GM18511 (cell line): ENCODE measurements around the gene LPP.

Experiments used
- ATAC-seq: cut with Tn5 transposase; IDR thresholded peaks from one replicate; pipeline ENCODE4 v1.9.1; 2021; ENCODE audit warnings: mild to moderate bottlenecking, moderate library complexity; ENCODE audit not compliant: unreplicated experiment

LPP gene

GRCh38 chr3:188169830-188170455 is 16.0 kb downstream of the LPP start:
- no peak for ATAC-seq

DNA sequence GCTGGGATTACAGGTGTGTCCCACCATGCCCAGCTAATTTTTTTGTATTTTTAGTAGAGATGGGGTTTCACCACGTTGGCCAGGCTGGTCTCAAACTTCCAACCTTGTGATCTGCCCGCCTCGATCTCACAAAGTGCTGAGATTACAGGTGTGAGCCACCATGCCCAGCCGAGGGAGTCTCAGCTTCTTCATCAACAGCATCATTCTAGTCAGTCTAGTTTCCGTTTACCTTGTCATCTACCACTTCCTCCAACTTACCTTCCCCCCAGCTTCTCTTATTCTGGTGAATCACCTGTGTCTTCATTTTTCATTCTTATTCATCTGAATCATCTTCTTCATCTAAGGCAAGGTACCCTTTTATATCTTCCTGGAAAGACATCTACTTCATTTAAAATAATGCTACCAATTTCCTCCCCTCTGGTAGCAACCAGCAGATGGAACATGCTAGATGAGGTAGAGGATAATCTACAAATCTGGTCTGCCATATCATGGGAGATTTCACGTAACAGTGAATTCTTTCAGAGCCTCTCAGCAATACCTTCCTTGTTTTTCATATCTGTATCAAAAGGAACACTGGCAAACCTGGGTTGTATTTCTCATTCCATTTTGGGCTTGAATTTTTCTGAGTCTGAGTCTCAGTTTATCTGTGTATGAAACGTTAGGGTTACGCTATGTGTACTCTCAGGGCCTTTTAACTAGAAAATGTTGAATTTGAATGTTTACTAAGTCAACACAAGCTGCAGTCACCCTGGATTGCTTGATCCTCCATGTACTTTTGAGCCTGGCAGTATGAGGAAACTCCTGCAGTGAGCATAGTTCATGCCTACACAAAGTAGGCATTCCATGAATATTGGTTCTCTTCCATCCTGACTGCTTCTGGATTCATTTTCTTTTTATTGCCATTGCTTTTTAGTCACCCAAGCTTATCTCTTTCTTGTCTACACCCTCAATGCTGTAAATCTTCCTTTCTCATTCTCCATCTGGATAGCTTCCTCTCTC is 16.8 kb downstream of the LPP start:
- ATAC-seq = no peak

DNA sequence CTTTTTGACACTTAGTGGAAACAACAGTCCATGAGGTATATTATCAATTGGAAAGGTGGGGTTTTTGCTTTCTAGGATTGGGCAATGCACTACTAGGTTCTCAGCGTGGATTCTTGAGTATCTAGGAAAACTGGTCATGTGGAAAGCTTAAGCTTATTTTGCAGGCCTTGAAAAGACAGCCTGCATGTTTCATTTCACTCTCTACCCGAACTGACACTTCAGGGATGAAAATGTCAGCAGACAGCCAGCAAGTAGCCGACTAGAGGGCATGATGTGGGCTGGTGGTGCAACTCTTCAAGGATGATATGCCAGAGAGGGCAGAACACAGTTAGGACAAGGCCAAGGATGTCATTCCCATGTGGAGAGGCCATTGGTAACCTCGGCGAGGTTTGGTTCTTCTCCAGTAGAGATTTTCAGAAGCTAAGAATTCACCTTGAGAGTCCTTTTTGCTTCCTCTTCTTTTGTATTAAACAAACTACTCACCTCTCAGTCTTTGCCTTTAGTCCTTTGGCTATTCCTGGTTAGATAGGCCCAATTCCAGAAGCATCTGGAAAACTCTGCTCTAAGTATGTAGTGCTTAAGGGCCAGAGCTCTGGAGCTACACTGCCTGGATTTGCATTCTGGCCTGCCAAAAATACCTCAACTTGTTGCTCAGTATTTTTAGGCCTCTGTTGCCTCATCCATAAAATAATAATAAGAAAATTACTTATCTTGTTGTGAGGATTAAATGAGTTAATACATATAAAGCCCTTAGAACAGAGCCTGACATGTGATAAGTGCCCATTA is 17.9 kb downstream of the LPP start:
- no peak for ATAC-seq

GRCh38 chr3:188174317-188175044 is 20.5 kb downstream of the LPP start:
- no peak for ATAC-seq

DNA sequence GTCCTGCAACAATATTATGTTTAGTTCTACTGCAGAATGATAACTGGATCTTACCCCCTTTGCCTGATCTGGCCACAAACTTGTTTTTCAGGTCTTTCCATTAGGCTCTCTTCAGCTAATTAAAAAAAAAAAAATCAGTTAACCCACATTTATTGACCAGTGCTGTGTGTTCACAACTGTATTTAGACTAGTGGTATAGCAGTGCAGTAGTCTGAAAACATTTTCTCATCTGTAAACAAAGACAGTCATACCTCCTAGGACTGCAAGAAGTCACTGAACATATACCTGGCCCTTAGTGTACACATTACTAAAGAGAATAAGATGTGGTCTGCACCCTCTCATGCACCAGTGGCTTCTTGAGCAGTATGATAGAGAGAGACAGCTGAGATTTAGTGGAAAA is 22.5 kb downstream of the LPP start:
- ATAC-seq = no peak

GRCh38 chr3:188176884-188177283 is 22.9 kb downstream of the LPP start:
- ATAC-seq = no peak

GRCh38 chr3:188177721-188178120 is 23.8 kb downstream of the LPP start:
- ATAC-seq = no peak

DNA sequence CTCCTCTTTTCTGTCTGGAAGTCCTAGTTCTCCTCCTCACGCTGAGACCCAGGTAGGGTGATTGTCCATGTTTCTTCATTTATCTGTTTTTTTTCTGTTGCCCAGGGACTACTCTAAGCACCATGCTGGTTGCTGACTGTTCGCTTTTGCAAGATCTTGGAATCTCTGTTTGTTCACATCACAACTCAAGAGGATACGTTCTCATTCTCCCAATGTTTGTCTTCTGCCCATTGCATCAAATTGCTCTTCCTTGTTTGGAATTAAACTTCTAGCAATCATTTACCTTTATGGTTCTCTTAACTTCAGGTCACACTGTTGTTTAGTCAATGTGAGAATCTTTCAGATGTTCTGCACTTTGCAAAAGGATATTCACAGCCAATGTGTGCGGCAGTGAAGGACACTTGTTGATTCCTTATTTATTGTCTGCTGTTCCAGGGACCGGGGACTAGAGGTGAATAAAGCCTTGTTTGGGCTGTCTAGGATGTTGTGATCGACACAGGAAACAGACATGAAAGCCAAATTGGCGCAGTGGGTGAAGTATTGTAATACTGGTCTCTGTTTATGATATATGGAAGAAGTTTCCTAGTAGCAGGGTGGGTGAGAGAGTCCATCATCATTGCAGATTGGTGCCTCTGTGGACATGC is 24.5 kb downstream of the LPP start:
- ATAC-seq = no peak

DNA sequence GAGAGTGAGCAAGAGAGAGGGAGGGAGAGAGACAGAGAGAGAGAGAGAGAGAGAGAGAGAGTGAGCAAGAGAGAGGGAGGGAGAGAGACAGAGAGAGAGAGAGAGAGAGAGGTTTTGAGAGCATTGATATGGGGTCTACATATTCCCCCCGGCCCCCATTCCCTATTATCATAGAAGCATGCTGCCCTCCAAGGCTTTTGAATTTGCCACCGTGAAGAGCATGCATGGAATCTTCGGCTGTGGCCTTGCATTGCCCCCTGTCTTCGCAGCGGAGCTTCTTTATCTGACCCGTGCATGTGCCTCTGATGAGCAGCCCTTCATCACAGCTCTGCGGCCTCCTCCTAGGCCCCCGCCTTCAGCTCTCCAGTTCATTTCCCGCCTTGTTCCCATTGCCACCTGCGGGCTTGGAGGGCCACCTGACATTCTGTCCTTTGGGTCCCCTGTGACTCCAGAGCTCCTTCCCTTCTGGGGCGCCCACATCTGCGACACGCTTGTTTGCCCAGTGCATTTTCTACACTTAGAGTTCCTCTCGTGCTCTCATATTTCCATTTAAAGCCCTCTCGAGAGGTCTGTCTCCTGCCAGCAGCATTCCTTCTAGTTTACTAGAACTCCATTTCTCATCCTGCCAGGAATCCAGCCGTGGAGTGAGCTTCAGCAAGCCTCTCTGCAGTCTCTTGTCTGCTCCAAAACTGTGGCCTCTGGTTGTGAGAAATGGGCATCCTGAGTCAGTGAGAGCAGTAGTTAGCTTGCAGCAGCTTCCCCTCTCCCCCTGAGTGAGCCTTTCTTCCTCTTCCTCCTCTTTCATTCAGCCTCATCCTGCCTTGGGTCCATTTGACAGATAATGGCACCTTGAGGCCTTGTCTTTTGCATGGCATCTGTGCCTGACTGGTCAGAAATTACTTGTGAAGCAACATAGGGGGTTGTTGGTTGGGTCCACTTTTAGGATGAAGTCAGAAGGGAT is 25.3 kb downstream of the LPP start:
- no peak for ATAC-seq

GRCh38 chr3:188180114-188180513 is 26.2 kb downstream of the LPP start:
- no peak for ATAC-seq

GRCh38 chr3:188183452-188183851 is 29.5 kb downstream of the LPP start:
- ATAC-seq = no peak

DNA sequence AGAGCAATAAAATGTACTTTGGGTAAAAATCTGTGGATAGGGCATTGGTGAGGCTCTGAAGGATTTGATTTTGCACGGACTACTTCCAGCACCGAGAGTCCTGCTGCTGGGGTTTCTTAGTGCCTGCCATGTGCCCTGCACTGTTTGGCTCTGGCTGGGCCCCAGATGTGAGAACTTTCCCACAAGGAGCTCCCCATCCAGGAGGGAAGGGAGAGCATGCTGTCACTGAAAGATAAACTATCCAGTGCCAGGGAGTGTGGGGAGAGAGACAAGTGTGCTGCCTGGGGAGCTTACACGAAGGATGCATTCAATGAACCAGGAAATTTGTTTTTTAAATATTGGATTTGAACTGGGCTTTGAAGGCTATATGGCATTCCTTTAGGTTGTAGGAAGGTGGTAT is 30.2 kb downstream of the LPP start:
- no peak for ATAC-seq

DNA sequence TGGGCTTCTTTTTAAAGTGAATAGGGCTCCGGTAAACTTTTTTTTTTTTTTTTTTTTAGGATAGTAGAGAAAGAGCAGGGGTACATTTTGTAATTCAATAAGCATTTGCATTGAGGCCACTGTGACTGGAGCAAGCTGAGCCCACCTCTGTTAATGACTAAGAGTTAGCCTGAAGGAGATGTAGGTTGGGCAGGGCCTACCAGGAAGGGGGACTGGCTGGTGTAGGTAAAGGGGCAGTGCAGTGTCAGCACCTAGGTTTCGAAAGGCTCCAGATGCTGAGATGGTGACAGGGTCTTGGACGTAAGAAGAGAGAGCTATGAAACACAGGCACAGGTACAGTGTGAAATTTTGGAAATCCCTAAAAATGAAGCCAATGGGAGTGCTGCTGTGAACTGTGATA is 30.7 kb downstream of the LPP start:
- ATAC-seq = no peak

DNA sequence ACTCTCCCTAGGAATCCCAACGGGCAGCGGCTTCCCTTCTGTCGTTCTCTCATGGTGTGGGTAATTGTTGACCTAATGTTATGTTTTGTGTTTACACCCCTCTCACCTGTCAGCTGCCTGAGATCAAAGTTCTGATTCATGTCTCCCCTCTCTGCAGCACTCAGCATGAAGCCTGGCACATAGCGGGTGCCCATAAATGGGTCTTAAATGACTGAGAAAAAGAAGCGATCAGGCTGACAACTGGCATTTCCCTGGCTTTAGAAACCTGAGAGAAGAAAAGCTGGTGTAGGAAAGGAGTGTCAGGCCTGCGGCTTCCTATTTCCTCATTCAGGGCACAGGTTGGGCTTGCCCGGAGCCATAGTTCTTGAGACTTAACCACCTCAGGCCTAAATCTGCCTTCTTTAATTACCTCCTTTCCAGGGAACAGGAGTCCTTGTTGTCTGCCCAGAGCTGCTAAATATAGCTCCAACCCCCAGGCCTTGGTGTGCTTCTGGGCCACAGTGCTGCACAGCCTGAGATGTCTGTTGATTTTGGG is 31.8 kb downstream of the LPP start:
- ATAC-seq = no peak

GRCh38 chr3:188187053-188187452 is 33.1 kb downstream of the LPP start:
- ATAC-seq = no peak

- ATAC-seq = no peak
Measured at GRCh38 chr3:188188911-188189310, 35.0 kb downstream of the LPP start.

DNA sequence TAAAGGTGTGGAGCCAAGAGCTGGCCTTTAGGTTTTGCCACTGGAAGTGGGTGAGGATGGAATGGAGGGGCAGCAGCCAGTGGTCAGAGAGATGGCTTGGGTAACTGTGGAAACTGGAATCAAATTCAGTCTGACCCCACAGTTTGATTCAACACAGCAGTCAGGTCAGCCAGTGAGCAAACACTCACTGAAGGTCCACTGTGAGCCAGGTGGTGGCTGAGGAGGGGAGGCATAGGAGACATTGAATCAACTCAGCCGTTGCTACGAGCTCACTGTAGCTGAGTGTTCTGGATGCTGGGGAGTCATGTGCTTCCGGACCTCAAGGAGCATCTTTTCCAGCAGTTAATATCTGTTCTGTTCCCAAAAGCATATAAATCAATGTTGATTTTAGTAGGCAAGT is 37.5 kb downstream of the LPP start:
- no peak for ATAC-seq

GRCh38 chr3:188192034-188192433 is 38.1 kb downstream of the LPP start:
- no peak for ATAC-seq

- ATAC-seq = no peak
Measured at GRCh38 chr3:188194332-188194731, 40.4 kb downstream of the LPP start.
